HG02840 (cell line): ENCODE data around the gene C2orf72.
"Not testable (repeated sequence)": the region's sequence is repeated elsewhere in the genome, so short reads cannot be mapped to it uniquely, and the experiment has no call there.

Experiments
- ATAC-seq: cut with Tn5 transposase; IDR thresholded peaks from one replicate; pipeline ENCODE4 v1.9.1; 2021; ENCODE audit warnings: mild to moderate bottlenecking, moderate library complexity, moderate number of reproducible peaks; ENCODE audit not compliant: unreplicated experiment, low FRiP score

The C2orf72 gene

GRCh38 chr2:231063347-231063746 is 26.0 kb downstream of the C2orf72 start:
- ATAC-seq, result no peak

GRCh38 chr2:231065966-231066365 is 28.6 kb downstream of the C2orf72 start:
- no peak for ATAC-seq

- ATAC-seq, result not testable (repeated sequence)
Observed at GRCh38 chr2:231067531-231067930, 30.2 kb downstream of the C2orf72 start.

- no peak for ATAC-seq
Observed at GRCh38 chr2:231068525-231069222, 31.4 kb downstream of the C2orf72 start.

GRCh38 chr2:231069379-231070054 is 32.2 kb downstream of the C2orf72 start:
- no peak for ATAC-seq

- no peak for ATAC-seq
Observed at GRCh38 chr2:231084565-231084964, 47.2 kb downstream of the C2orf72 start.

GRCh38 chr2:231088754-231089153 is 51.4 kb downstream of the C2orf72 start:
- no peak for ATAC-seq

GRCh38 chr2:231093933-231094332 is 56.6 kb downstream of the C2orf72 start:
- ATAC-seq, result no peak

- ATAC-seq, result no peak
Observed at GRCh38 chr2:231094736-231095346, 57.5 kb downstream of the C2orf72 start.
